ENCODE data around the gene DMBT1.

The DMBT1 gene

GRCh38 chr10:122673731-122674130 lies 113.2 kb downstream of the DMBT1 start:
- no peak for DNase-seq (ENCODE audit: low spot score)

- DNase-seq (ENCODE audit: low spot score), result no peak
These were observed 114.2 kb downstream of the DMBT1 start for GRCh38 chr10:122674781-122675180.

GRCh38 chr10:122675278-122675677 lies 114.7 kb downstream of the DMBT1 start:
- no peak for DNase-seq (ENCODE audit: low spot score)

- no peak for DNase-seq (ENCODE audit: low spot score)
These were observed 117.7 kb downstream of the DMBT1 start for GRCh38 chr10:122678266-122678665.

- no peak for DNase-seq (ENCODE audit: low spot score)
These were observed 122.0 kb downstream of the DMBT1 start for GRCh38 chr10:122682522-122682921.

GRCh38 chr10:122688293-122688989 lies 127.9 kb downstream of the DMBT1 start:
- DNase-seq (ENCODE audit: low spot score), result no peak

GRCh38 chr10:122689146-122689820 lies 128.7 kb downstream of the DMBT1 start:
- no peak for DNase-seq (ENCODE audit: low spot score)

GRCh38 chr10:122692744-122693143 lies 132.2 kb downstream of the DMBT1 start:
- DNase-seq (ENCODE audit: low spot score), result no peak

Measured in activated CD4-positive, alpha-beta T cell treated with anti-CD3 and anti-CD28 coated beads, Interleukin-2, Interleukin-4, amounts not matched to agents 100 ng/mL and 50 ng/mL, durations not matched to agents 16 hours and 8 hours (primary cell).